IPS-NIHi11 (cell line): Measurements from ENCODE around the gene LRRC4C.
"Not testable (repeated sequence)": the region's sequence is repeated elsewhere in the genome, so short reads cannot be mapped to it uniquely, and the experiment has no call there.

Source experiments
- DNase-seq: peaks from one replicate; pipeline ENCODE4 v3.0.0; 2012; ENCODE audit warnings: mixed read lengths, low spot score

The LRRC4C gene

DNA sequence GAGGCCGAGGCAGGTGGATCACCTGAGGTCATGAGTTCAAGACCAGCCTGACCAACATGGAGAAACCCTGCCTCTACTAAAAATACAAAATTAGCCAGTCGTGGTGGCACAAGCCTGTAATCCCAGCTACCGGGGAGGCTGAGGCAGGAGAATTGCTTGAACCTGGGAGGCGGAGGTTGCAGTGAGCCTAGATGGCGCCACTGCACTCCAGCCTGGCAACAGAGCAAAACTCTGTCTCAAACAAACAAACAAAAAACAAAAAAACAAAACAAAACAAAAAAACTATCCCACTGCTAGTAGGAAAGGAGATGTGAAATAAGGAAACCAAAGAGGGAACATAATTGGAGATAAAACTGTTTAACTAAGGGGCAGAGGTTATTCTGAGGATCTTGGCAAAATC lies 1291.6 kb downstream of the LRRC4C start:
- not testable (repeated sequence) for DNase-seq

DNA sequence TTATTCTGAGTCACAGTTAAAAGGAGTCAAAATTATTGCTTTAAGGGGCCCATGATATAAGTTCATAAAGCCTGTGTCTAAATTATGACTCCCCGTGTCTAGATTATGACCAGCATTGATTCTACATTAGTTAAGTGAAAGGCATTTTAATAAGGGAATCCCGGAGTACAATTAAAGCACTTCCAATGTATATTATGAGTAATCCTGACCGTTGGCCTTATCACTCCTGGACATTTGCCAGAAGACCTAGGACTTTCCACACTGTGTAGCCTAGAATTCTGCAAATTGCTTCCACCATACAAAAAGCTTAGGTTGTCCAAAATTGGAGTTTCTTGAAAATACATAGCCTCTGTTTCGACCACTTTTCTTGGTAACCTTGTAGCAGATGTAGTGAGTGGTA lies 1292.6 kb downstream of the LRRC4C start:
- no peak for DNase-seq

DNA sequence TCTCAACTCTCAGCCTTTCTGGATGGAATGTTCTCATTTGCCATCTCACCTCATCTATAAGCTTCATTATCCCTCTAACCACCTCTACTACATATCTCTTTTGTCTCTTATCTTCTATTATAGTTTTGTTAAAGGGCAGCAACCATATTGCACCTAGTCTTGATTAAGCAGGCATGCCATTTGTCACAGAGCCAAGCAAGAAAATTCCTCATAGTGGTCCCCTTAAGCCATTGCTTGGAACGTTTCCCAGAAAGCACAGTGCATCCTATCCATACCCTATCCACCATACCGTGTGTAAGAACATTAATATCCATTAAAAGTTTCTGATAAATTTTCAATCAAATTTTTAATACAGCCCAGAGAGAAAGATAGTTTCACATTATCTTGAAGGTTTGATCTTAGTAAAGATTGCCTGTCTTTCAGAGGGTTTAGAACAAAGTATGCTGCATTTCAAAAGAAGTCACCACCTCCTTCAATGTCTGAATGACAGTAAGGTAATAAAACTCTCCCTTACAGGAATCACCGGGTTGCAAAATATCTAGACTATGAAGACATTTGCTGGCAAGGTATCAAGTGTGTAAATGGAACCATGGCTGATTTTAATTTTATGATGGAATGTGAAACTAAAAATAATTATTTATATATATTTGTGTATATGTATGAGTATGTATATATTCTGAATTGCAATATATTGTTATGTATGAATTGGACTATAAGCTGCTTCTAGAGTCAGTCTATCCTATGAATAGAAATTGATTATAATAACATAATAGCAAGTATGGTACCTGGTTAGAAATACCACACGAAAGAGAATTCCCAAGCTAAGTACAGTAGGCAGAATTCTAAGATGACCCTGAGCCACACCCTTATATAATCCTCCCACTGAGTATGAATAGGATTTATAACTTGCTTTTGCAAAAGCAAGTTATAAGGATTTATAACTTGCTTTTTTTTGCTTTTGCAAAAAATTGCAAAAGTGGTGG lies 1296.3 kb downstream of the LRRC4C start:
- DNase-seq = no peak

DNA sequence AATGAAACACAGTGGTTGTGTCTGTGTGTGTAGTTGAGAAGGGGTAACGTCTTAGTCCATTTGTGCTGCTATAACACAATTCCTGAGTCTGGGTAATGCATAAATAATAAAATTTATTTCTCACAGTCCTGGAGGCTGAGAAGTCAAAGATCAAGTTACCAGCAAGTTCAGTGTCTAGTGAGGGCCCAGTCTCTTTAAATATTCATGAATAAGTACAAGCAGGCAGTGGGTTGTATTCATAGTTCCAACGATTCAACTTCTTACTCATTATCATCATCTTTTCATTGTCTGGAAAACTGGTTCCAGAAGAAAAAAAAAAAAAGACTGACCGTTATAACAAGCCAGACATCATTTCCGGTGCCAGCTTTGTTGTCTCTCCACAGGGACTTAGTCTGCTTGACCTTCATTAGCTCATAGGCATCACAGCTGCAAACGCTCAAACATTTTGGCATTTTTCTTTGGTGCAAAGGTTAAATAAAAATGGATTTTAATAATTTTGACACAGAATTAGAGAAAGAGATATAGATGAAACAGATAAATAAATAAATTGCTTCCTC lies 1297.5 kb downstream of the LRRC4C start:
- DNase-seq = no peak

DNA sequence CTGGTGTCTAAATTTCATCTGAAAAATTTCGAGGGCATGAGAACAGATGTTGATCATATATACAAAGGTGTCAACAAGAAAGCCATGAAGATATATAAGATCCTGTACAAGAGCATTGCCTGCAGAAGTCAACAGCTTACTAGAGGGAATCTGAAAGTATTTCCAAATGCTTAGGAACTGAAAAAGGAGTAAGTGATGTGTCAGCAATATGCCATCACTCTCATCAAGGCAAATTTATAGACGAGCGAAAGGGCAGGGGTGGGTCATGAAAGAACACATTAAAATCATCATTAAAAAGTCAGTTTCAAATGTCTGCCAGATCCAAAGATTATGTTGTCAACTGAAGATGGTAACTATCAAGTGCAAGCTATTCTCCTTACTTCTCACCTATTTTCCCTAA lies 1299.0 kb downstream of the LRRC4C start:
- no peak for DNase-seq

DNA sequence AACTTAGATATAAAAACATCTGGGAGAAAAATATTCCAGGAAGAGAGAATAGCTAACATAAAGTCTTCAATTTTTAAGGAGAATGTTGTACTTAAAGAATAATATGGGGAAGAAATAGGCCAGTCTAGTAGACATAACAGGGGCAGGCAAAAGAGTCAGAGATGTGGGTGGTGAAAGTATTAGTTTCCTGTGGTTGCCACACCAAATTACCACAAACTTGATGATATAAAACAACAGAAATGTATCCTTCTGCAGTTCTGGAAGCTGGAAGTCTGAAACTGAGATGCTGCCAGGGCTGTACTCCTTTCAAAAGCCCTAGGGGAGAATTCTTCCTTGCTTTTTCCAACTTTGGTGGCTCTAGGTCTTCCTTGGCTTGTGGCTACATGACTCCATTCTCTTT lies 1309.7 kb downstream of the LRRC4C start:
- DNase-seq = no peak

DNA sequence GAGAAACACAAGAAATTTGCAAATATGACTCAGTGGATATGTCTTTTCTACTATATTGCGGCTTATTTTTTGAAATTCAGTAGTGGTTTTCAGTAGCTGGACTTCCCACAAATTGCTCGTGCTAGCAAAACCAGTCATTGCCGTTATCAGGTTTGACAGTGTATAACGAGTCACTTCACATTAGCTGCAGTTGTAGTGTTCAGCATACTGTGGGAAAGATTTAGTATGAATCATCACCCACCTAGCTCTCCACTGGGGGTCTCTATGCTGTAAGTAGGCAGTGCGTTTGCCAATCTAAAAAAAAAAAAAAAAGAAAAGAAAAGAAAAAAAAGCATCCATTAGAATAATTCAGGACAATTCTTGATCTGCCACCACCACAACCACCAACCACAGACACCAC lies 1318.9 kb downstream of the LRRC4C start:
- DNase-seq = no peak

DNA sequence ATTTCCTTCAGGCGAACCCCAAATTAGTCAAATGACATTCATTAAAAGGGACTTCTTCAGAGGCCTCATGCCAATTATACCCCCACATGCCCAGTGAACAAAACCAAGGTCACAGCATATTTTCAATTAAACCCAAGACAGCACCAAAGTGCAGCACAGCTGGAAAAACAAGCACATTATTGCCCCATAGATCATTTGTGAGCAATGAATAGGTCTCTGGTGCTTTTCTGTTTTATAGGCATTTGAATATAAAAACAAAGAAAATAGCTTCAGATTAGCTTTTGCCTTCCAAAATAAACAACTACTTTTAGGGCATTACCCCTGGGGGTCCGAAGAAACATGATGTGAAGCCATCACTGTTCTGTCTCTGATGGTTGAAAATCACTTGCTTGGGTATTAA lies 1319.9 kb downstream of the LRRC4C start:
- no peak for DNase-seq

DNA sequence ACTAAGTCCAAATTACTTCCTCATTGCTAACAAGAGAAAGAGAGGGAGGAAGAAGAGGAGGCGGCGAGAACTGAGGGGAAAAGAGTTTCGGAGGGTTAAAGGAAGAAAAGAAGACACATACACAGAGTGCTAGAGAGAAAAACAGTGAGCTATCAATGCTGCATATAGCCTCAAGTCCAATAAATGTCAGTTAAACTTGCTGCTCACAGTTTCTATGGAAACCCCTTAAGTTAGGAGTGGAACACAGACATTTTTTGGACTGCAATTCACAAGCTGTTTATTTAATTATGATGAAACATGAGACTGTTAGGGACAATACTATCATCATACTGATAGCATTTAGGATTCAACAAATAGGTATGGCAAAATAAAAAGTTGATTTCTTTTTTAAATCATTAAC lies 1320.4 kb downstream of the LRRC4C start:
- DNase-seq = no peak

DNA sequence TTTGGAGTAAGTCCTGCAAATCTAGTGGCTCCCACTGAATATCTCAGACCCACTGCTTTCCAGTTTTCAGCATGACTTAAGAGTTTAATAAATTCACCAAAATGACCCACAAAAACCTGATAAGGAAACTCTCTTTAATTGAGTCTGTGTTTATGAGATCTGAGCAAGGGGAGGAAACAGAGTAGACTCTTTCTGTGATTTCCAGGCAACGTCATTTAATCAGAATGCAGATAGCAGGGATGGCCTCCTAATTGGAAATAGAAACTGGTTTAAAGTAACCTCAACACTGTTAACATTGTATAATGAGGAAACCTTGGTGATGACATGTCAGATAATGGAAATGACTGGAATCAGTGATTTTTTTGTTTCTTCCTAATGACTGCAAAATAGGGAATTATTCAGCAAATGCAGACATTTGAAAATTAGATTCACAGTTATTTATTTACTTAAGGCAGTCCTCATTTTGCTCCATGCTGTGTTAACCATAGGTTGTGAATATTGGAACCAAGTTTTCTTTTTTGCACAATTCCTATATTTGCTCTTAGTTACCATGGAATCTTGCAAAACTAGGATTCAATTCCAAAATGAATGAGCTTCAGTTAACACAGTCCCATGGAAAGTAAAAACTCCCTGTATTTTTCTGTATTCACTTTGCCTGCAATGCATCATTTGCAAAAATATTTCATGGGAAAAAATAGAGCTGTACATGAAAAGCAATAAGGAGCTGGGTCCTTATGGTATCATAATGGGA lies 1324.5 kb downstream of the LRRC4C start:
- DNase-seq = no peak

DNA sequence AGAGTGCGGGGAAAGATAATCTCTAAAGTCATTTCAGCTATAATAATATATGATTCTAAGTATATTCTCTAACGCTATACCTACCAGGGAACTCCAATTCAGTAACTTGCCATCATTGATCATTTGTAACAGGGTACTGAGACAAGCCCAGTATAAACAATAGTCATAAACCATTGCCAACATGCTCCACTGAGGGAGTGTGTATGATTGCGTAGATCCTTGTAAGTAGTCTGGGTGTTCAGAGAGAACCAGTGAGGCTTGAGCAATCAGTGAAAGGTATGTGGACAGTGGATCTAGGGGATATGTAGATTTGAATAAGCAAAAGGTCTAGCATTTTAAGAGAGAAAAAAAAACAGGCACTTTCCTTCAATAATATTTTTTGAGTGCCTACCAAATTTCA lies 1326.0 kb downstream of the LRRC4C start:
- DNase-seq = no peak

DNA sequence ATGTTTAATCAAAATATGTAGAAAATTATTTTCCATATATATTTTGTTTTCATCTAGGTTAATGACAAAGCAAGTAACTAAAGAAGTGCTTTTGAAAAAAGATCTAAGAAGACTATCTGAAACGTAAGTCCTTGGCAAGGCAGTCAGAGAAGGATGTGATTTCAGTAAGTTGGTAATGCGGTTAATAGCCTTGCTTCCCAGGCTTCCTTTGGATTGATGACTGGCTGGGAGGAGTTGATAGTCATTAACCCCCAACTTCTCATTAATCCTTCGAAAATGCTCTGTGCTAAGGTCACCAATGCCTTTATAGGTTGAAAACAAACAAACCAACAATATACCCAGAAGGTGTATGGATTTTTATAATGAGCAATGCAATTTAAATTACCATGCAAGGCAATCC lies 1326.5 kb downstream of the LRRC4C start:
- DNase-seq = no peak

DNA sequence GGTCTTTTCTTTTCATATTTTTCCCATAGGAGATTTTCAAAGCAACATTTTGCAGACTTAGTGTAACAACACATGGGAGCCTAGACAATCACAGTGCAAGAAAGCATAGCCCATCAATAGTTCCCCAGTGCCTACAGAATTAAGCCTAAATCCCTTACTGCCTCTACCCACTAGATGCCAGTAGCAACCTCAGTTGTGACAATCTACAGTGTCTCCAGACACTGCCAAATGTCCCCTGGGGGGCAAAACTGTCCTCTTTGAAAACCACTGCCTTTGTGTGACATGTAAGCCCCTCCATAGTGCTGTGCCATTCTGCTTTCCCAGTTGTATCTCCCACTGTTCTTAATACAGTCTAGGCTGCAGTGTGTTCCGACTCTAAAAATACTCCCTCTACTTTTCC lies 1329.0 kb downstream of the LRRC4C start:
- DNase-seq = peak; percentile 5

DNA sequence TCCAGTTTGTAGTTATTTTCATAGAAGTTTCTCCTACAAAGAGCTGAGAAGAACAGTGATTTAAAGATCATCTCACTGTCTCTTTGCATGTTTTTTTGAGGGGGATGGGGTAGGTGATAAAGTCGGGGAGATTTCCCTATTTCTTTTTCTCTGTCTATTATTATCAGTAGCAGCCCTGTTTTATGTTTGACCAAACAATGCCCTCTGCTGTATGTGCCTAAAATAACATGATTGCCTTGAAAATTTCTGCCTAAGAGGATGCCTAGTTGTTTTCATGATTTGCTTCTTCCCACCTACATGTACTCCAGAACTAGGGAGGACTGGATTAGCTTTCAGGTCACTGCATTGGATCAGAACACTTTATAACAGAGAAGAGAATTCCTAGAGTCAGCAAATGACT lies 1330.2 kb downstream of the LRRC4C start:
- peak; percentile 29 for DNase-seq

DNA sequence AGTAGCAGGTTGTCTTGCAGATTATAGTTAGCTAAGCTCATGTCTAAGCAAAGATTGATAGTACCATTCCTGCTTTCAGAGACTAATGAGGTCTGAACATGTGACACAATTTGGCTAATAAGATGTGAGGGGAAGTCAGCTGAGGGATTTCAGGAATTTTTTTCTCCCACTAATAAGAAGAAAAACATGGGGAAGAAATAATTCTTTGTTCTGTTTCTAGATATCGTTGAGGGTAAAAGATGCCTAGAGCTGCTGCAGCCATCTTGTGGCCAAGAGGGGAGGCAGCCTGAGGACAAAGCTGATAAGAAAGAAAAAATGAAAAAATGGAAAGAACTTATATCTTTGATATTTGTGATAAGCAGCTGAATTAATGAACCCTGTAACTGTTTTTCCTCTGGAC lies 1334.4 kb downstream of the LRRC4C start:
- DNase-seq = no peak

DNA sequence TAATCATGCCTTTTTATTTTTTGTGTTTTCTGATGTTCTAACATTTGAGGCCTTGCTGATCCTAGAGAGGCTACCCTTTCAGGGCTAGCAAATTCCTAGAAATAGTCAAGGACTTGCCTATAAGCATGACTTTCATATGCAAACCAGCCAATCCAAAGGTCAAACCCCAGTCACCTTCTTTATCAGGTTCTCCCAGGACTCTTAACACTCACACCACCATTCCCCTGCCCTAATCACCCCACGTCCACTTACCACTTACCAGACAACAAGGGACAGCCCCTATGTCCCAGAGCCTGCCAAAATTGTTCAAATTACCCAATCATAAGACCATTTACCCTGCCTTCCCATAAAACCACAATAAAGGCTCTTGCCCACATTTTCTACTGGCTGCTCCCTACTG lies 1339.8 kb downstream of the LRRC4C start:
- DNase-seq = no peak

DNA sequence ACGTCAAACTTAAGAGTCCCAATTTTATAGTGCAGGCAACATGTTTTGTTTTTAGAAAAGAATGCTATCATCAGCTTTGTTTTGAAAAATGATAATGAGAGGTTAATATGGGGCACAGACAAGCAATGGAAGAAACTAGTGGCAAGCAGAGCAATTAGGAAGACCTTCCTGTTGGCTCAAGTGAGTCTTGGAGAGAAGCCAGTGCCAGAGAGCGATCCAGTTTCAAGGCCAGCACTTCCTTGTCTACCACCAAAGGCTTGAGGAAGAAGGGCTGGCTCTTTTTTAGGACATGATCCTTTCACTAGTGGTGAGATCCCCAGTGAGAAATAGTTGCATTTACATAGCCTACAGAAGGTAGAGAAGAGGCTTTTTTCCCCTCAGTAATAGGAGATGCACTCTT lies 1340.7 kb downstream of the LRRC4C start:
- no peak for DNase-seq

DNA sequence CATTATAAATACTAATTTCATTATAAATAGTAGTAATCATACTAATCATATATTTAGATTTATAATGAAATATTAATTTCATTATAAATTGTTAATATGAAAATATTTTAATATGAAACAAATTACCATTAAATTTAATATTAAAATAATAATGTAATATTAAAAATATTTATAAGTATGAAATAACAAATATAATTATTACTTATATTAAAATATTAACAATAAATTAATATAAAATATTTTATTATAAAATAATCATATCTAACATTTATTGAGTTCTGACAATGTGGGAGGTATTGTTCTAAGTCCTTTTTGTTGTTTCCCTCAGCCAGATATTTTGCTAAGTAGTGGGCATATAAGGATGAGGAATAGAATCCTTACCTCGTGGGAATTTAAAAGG lies 1341.4 kb downstream of the LRRC4C start:
- no peak for DNase-seq

DNA sequence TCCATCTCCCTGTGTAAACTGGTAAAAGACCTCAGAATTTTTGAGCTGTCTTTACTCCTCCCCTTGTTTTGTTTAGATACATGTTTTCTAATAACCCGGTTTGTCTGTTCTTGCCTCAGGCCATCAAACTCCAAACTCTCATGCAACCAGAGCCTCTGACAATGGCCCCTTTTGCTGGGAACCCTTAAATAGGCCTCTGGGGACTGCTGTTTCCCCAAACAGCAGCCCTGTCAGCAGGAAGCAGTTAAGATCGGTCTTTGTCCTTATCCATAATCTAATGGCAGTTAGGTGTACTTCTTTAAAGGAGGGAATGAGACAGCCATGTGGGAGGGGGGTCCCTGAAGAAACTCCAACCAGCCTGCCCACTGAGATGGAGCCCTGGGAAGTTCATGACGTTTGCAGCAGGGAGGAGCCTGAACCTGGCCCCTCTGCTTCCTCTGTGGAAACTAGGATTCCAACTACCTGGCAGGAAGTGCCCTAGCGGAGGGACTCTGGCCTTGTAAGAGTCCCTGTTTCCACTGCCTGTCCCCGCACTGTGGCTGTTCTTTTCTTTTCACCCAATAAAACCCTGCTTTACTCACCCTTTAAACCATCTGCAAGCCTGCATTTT lies 1354.4 kb downstream of the LRRC4C start:
- DNase-seq = no peak

DNA sequence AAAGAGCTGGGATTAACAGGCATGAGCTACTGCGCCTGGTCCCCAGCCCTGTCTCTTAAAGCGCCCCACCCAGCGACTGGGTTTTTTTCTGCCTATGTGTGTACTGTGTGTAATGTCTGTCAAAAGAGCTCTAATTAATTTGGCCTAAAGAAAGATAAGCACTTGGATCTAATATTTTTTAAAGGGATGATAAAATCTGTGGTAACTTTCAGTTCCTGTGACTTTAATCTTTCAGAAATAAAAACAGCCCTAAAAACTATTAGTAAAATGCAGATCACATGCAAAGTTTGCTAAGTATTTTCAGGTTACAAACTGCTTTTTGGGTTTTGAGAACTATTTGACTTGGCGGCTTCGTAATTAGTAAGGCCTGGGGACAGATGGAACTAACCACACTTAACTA lies 1358.7 kb downstream of the LRRC4C start:
- DNase-seq = no peak

DNA sequence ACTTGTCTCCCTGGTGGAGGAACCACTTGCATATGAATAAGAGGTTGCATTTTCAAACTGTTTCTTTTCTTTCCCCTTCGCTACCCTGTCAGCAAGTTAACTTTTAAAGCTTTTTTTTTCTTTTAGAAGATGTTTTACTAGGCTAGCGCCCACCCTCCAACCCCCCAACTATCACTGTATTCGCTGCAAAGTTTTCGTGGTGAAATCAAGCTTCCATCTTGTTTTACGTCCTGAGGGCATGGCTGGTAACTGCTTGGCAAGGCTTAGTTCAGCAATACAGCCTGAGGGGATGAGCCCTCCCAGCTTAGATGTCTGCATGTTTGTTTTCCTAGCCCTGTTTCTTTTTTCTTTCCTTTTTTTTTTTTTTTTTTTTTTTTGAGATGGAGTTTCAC lies 1359.3 kb downstream of the LRRC4C start:
- no peak for DNase-seq

DNA sequence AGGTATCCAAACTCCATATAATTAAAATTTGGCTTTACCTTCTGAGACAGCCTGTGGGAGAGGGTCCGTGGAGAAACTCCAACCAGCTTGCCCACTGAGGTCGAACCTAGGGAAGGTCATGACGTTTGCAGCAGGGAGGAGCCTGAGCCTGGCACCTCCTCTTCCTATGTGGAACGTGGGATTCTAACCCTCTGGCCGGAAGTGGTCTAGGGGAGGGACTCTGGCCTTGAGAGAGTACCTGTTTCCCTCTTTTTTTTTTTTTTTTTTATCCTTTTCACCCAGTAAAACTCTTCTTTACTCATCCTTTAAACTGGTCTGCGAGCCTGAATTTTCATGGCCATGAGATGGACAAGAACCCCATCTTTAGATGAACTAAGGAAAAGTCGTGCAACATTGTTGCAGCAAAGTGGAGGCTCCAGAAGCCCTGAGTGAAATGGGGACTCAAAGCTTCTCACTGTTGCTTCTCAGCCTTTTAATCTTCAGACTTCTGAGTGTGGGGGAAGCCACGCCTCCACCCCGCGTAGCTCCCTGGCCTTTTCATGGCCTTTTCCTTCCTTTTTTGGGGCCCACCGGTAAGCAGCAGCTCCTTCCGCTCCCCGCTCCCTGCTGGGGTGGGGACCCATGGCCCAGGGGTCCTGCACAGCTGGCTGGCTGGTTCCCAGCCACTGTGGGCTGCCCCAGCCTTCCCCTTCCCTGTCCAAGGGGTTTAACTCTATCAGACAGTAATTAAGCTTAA lies 1359.9 kb downstream of the LRRC4C start:
- DNase-seq = peak; percentile 14
